Caco-2 (cell line): ENCODE results near the gene ZNF710. TPM values are rescaled to one million over a fixed set of nuclear protein-coding genes. Genes with fewer than 3 reads are reported as not detected.

ENCODE experiments used
- BruUV-seq: library from RNA; stranded (reverse); fragments of 400-500 nt; replicated peaks from 2 replicates; lab custom pipeline; 2021; lab: Mats Ljungman, UMichigan
- CTCF ChIA-PET: fragments of 300-600 bp; sonication (Branson Sonifier 250); formaldehyde crosslinking; loops from one replicate; lab custom pipeline; 2022; ENCODE audit warnings: antibody characterized with exemption; lab: Charles Lee
- POLR2A ChIA-PET: fragments of 300-600 bp; sonication (Branson Sonifier 250); formaldehyde crosslinking; loops from one replicate; lab custom pipeline; 2022; ENCODE audit warnings: antibody characterized with exemption; lab: Charles Lee
- DNase-seq, 2 experiments: peaks; one replicate each; pipeline versions ENCODE4 v3.0.0 to v3.0.0-alpha.2; 2020 to 2022
- H3K27me3 ChIP-seq: replicated peaks from 2 replicates; pipeline ENCODE4 v1.6.0; 2011; ENCODE audit warnings: low read length; ENCODE audit not compliant: control insufficient read depth, insufficient read depth
- H3K36me3 ChIP-seq: 2 replicates; pipeline ENCODE4 v1.5.1; 2011; ENCODE audit warnings: low read length; ENCODE audit not compliant: control insufficient read depth, insufficient read depth
- H3K4me1 ChIP-seq: fragments of 250-450 bp; sonication (Bioruptor Pico); 2 replicates; pipeline ENCODE4 v1.5.1; 2020; ENCODE audit warnings: mild to moderate bottlenecking
- H3K4me3 ChIP-seq: 2 replicates; pipeline ENCODE4 v1.5.1; 2011; ENCODE audit warnings: low read depth, mild to moderate bottlenecking, control low read depth, low read length
- H3K9me3 ChIP-seq: fragments of 250-450 bp; sonication (Bioruptor Pico); 2 replicates; pipeline ENCODE4 v1.5.1; 2020; ENCODE audit warnings: mild to moderate bottlenecking, moderate library complexity
- H3K27ac Mint-ChIP-seq: one replicate; pipeline ENCODE4 v1.8.0; 2022; ENCODE audit warnings: mixed read lengths; ENCODE audit not compliant: unreplicated experiment
- H3K27me3 Mint-ChIP-seq: one replicate; pipeline ENCODE4 v1.8.0; 2022; ENCODE audit warnings: mixed read lengths; ENCODE audit not compliant: insufficient read depth, unreplicated experiment
- H3K36me3 Mint-ChIP-seq: one replicate; pipeline ENCODE4 v1.8.0; 2022; ENCODE audit warnings: mild to moderate bottlenecking, mixed read lengths; ENCODE audit not compliant: insufficient read depth, unreplicated experiment
- H3K4me1 Mint-ChIP-seq: one replicate; pipeline ENCODE4 v1.8.0; 2022; ENCODE audit warnings: low read depth, mixed read lengths; ENCODE audit not compliant: unreplicated experiment
- H3K4me3 Mint-ChIP-seq: one replicate; pipeline ENCODE4 v1.8.0; 2022; ENCODE audit warnings: mild to moderate bottlenecking, moderate library complexity, mixed read lengths; ENCODE audit not compliant: unreplicated experiment
- H3K9me3 Mint-ChIP-seq: one replicate; pipeline ENCODE4 v1.8.0; 2022; ENCODE audit warnings: mixed read lengths; ENCODE audit not compliant: unreplicated experiment
- intact Hi-C: fragments of 100-400 bp; cut with micrococcal nuclease; formaldehyde crosslinking; loops from one replicate; pipeline ENCODE4 v1.10.0; 2022; ENCODE audit not compliant: unreplicated experiment
- total RNA-seq: library from RNA; stranded (reverse); gene quantifications from 2 replicates; pipeline ENCODE4 v1.2.3, GENCODE V29; 2022
- TF ChIP-seq, protein P1 (sequence below), 2 experiments: fragments of 200-600 bp in 1 of 2; IDR thresholded peaks; 1 replicate in 1 of 2; 2 replicates in 1 of 2; pipeline versions ENCODE4 v1.5.1 to v1.8.0; 2011 to 2022; ENCODE audit warnings: antibody characterized with exemption in 1 of 2, control low read depth in 1 of 2, inconsistent platforms in 1 of 2, low read depth in 1 of 2, low read length in 1 of 2, mild to moderate bottlenecking in 1 of 2, moderate library complexity in 1 of 2; ENCODE audit not compliant: insufficient read depth in 1 of 2, severe bottlenecking in 1 of 2, unreplicated experiment in 1 of 2

The ZNF710 gene
- total RNA-seq, 1 experiment from 2014 or later = 21.4 TPM

DNA sequence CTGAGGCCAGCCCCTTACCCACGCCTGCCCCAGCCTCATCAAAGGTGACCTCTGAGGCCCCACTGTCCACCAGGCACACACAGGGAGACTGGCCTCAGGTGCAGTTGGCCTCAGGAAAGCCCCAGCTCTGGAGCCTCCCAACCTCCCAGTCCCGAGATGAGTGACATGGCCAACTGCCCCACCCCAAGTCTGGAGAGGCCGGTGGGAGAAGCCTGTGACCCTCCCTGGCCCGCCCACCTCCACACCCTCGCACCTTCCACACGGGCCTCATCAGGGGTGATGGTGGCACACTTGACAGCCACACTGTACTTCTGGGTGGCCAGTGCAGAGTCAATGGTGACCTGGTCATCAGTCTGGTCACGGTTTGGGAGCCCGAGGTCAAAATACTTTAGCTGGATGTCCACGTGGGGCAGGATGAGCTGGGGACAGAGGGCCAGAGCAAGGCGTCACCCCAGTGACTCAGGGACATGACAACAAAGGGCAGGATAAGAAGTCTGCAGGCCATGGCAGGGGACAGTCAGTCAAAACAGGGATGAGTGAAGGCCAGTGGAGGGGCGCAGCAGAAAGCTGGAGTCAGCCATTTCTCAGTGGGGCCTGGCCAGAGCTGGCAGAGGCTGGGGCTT is 89.2 kb downstream of the ZNF710 start:
- intact Hi-C loops = no loop called here
- no peak overlapping the region for H3K27ac Mint-ChIP-seq

GRCh38 chr15:90091156-90091931 is 90.2 kb downstream of the ZNF710 start:
- Mint-ChIP-seq H3K36me3 (peaks cover 23% of the 10 kb centered on the region), H3K4me1 (peaks cover 6% of the 10 kb centered on the region), H3K4me3 (no peak overlapping the region), H3K9me3 (peaks cover 10% of the 10 kb centered on the region), H3K27ac (no peak overlapping the region), H3K27me3 (no peaks in the 10 kb centered on the region)
- Histone ChIP-seq H3K4me3 (no peak overlapping the region), H3K27me3 (no peaks in the 10 kb centered on the region), H3K36me3 (no peaks in the 10 kb centered on the region), H3K4me1 (no peaks in the 10 kb centered on the region), H3K9me3 (no peaks in the 10 kb centered on the region)
- BruUV-seq = no TSS peak
- intact Hi-C loops = no loop called here
- TF ChIP-seq, protein P1, sequence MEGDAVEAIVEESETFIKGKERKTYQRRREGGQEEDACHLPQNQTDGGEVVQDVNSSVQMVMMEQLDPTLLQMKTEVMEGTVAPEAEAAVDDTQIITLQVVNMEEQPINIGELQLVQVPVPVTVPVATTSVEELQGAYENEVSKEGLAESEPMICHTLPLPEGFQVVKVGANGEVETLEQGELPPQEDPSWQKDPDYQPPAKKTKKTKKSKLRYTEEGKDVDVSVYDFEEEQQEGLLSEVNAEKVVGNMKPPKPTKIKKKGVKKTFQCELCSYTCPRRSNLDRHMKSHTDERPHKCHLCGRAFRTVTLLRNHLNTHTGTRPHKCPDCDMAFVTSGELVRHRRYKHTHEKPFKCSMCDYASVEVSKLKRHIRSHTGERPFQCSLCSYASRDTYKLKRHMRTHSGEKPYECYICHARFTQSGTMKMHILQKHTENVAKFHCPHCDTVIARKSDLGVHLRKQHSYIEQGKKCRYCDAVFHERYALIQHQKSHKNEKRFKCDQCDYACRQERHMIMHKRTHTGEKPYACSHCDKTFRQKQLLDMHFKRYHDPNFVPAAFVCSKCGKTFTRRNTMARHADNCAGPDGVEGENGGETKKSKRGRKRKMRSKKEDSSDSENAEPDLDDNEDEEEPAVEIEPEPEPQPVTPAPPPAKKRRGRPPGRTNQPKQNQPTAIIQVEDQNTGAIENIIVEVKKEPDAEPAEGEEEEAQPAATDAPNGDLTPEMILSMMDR (IDR thresholded peaks at IDR 0.05; ENCODE audit: insufficient read depth in 1 of 2, low read depth in 1 of 2, low read length in 1 of 2, severe bottlenecking in 1 of 2, unreplicated experiment in 1 of 2) = no peak
- no peak for DNase-seq
- ChIA-PET POLR2A (interaction anchor here (0.9 kb wide), 1 partner anchor 11 kb away, joined by 3 read pairs; no protein-coding TSS in a partner anchor), CTCF (interaction anchor here (0.6 kb wide), 1 partner anchor 114 kb away, joined by 3 read pairs; no protein-coding TSS in a partner anchor)

More for the DNA sequence above, 89.2 kb downstream of the ZNF710 start:
- H3K9me3 Mint-ChIP-seq = peaks cover 10% of the 10 kb centered on the region
- CTCF ChIA-PET = interaction anchor here (0.6 kb wide), 1 partner anchor 115 kb away, joined by 3 read pairs; no protein-coding TSS in a partner anchor
- H3K27me3 ChIP-seq = no peaks in the 10 kb centered on the region
- H3K27me3 Mint-ChIP-seq = no peaks in the 10 kb centered on the region
- no peak overlapping the region for H3K4me3 Mint-ChIP-seq
- no peaks in the 10 kb centered on the region for H3K36me3 ChIP-seq
- TF ChIP-seq, protein P1 (IDR thresholded peaks at IDR 0.05; ENCODE audit: insufficient read depth in 1 of 2, low read depth in 1 of 2, low read length in 1 of 2, severe bottlenecking in 1 of 2, unreplicated experiment in 1 of 2) = no peak
- H3K4me3 ChIP-seq = no peak overlapping the region
- no peak for DNase-seq
- POLR2A ChIA-PET = no interaction called here
- no TSS peak for BruUV-seq
- H3K4me1 Mint-ChIP-seq = peaks cover 1% of the 10 kb centered on the region
- H3K36me3 Mint-ChIP-seq = peaks cover 23% of the 10 kb centered on the region
- H3K4me1 ChIP-seq = no peaks in the 10 kb centered on the region
- no peaks in the 10 kb centered on the region for H3K9me3 ChIP-seq

- Histone ChIP-seq H3K36me3 (no peaks in the 10 kb centered on the region), H3K27me3 (no peaks in the 10 kb centered on the region), H3K4me3 (no peak overlapping the region), H3K4me1 (no peaks in the 10 kb centered on the region), H3K9me3 (no peaks in the 10 kb centered on the region)
- Mint-ChIP-seq H3K27me3 (no peaks in the 10 kb centered on the region), H3K27ac (no peak overlapping the region), H3K4me1 (peaks cover 6% of the 10 kb centered on the region), H3K36me3 (peaks cover 6% of the 10 kb centered on the region), H3K9me3 (peaks cover 10% of the 10 kb centered on the region), H3K4me3 (no peak overlapping the region)
- ChIA-PET POLR2A (no interaction called here), CTCF (no interaction called here)
- DNase-seq = no peak
- TF ChIP-seq, protein P1 (IDR thresholded peaks at IDR 0.05; ENCODE audit: insufficient read depth in 1 of 2, low read depth in 1 of 2, low read length in 1 of 2, severe bottlenecking in 1 of 2, unreplicated experiment in 1 of 2) = no peak
- intact Hi-C loops = no loop called here
- no TSS peak for BruUV-seq
Measured at GRCh38 chr15:90095521-90095959, 94.4 kb downstream of the ZNF710 start.
